GM12875 (cell line): ENCODE measurements around the gene CSPG4.
A peak's percentile ranks its signal among the peaks of the same experiment; 100 is the strongest.
"Not testable (repeated sequence)": the region's sequence is repeated elsewhere in the genome, so short reads cannot be mapped to it uniquely, and the experiment has no call there.

Source experiments
- H3K4me3 ChIP-seq: one replicate; pipeline ENCODE4 v1.5.1; 2011; ENCODE audit warnings: low read depth, low read length, control low read depth
- CTCF ChIP-seq: IDR thresholded peaks from 2 replicates; pipeline ENCODE4 v1.5.1; 2011; ENCODE audit warnings: low read depth, mild to moderate bottlenecking, control low read depth, inconsistent platforms, low read length, moderate library complexity, borderline replicate concordance; ENCODE audit not compliant: insufficient read depth

Gene CSPG4

GRCh38 chr15:75745305-75745704 is 32.7 kb upstream of the CSPG4 start:
- H3K4me3 ChIP-seq, result no peak overlapping the region
- TF ChIP-seq CTCF, result no peak

GRCh38 chr15:75742346-75742745 is 29.7 kb upstream of the CSPG4 start:
- not testable (repeated sequence) for H3K4me3 ChIP-seq

- no peak for TF ChIP-seq CTCF
- H3K4me3 ChIP-seq, result no peak overlapping the region
Observed at GRCh38 chr15:75739791-75740190, 27.1 kb upstream of the CSPG4 start.

GRCh38 chr15:75738647-75739325 is 26.1 kb upstream of the CSPG4 start:
- H3K4me3 ChIP-seq, result peak overlapping the region; percentile 79
- no peak for TF ChIP-seq CTCF

GRCh38 chr15:75738014-75738646 is 25.5 kb upstream of the CSPG4 start:
- no peak for TF ChIP-seq CTCF
- peak overlapping the region; percentile 79 for H3K4me3 ChIP-seq

GRCh38 chr15:75737116-75738013 is 24.7 kb upstream of the CSPG4 start:
- not testable (repeated sequence) for H3K4me3 ChIP-seq

GRCh38 chr15:75736256-75736655 is 23.6 kb upstream of the CSPG4 start:
- no peak overlapping the region for H3K4me3 ChIP-seq
- TF ChIP-seq CTCF, result no peak

GRCh38 chr15:75734861-75735760 is 22.5 kb upstream of the CSPG4 start:
- not testable (repeated sequence) for H3K4me3 ChIP-seq
